ENCODE data around the gene TRIM2.

GRCh38 chr4:153335665-153336064 lies 131.4 kb downstream of the TRIM2 start:
- TF ChIP-seq EZH2phosphoT487 (IDR thresholded peaks at IDR 0.05; ENCODE audit: borderline replicate concordance) (no peak), CTCF (IDR thresholded peaks at IDR 0.05 in 2 of 3, conservative IDR thresholded peaks at IDR 0.05 in 1 of 3; ENCODE audit: borderline replicate concordance in 1 of 3, insufficient read depth in 1 of 3, low read depth in 2 of 3, low read length in 2 of 3) (no peak), POLR2AphosphoS5 (IDR thresholded peaks at IDR 0.05; ENCODE audit: low read depth, low read length) (no peak), TCF7L2 (IDR thresholded peaks at IDR 0.05; ENCODE audit: borderline replicate concordance, extremely low read depth, insufficient read depth, insufficient read length) (no peak), YY1 (IDR thresholded peaks at IDR 0.05; ENCODE audit: extremely low read depth, insufficient replicate concordance, low read depth, low read length) (no peak), ZFX (IDR thresholded peaks at IDR 0.05) (no peak), ZNF274 (IDR thresholded peaks at IDR 0.05; ENCODE audit: low read depth, low read length) (no peak)

Data from HCT116 (cell line).